ENCODE results near the gene MAP1LC3B. TPM values are rescaled to one million over a fixed set of nuclear protein-coding genes. Genes with fewer than 3 reads are reported as not detected.
"Not testable (repeated sequence)": the region's sequence is repeated elsewhere in the genome, so short reads cannot be mapped to it uniquely, and the experiment has no call there.

The MAP1LC3B gene
- total RNA-seq, 1 experiment from 2014 or later, result 11.6 TPM

DNA sequence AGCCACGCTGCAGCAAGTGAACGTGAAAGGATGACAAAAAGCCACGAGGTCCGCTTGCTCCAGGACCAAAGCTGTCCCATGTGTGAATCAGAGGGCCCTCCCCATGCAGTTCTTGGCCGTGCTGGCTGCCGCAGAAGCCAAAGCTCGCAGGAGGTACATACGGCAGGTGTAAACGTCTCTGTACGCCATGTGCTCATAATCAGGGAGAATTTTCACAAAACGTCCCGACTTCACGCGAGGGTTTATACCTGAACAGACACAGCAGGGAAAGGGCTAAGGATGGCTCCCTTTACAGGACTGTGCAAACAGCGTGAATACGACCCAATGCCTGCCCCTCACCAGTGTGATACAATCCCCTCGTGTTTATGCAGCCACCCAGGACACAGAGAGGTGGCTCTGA is 33.9 kb upstream of the MAP1LC3B start:
- in situ Hi-C loops (cut with HindIII; ENCODE audit: low pct_unique_long_range_greater_than_20kb, low sequenced_read_pairs), result no loop called here
- DNase-seq (ENCODE audit: low read depth), result no peak

DNA sequence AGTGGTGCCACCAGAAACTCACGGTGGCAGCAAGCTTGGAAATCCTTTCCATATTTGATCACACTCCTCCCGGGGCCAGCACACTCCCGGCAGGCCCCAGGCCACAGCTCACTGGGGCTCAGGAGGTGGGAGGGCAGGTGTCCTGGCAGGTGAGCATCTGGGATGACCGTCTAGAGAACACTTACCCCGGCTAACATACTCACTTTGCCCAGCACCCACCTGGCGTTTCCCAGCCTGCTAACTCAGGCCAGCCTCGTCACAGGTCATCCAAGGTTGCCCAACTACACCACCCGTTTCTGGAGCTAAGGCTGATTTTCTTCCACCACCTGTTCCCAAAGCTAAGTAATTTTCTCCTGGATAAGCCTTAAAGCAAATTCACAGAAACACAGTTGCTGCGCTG is 33.4 kb upstream of the MAP1LC3B start:
- no peak for DNase-seq (ENCODE audit: low read depth)
- in situ Hi-C loops (cut with HindIII; ENCODE audit: low pct_unique_long_range_greater_than_20kb, low sequenced_read_pairs), result no loop called here

DNA sequence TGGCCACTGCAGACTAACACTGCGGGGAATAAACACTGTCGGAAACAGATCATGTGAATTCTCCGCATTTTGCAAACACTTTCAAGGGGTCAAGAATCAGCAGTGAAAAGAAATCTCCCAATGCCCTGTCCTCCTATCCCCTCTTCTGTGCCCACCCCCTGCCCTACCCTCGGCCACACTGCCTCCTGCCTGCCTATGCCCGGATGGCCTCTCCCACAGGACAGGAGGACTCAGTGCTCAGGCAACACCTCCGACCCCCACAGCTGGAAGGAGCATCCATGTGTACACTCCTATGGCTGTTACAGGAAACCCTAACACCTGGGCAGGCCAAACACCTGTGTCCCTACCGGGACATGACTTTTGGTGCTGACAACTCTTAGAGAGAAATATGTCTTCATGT is 33.0 kb upstream of the MAP1LC3B start:
- in situ Hi-C loops (cut with HindIII; ENCODE audit: low pct_unique_long_range_greater_than_20kb, low sequenced_read_pairs), result no loop called here
- no peak for DNase-seq (ENCODE audit: low read depth)

DNA sequence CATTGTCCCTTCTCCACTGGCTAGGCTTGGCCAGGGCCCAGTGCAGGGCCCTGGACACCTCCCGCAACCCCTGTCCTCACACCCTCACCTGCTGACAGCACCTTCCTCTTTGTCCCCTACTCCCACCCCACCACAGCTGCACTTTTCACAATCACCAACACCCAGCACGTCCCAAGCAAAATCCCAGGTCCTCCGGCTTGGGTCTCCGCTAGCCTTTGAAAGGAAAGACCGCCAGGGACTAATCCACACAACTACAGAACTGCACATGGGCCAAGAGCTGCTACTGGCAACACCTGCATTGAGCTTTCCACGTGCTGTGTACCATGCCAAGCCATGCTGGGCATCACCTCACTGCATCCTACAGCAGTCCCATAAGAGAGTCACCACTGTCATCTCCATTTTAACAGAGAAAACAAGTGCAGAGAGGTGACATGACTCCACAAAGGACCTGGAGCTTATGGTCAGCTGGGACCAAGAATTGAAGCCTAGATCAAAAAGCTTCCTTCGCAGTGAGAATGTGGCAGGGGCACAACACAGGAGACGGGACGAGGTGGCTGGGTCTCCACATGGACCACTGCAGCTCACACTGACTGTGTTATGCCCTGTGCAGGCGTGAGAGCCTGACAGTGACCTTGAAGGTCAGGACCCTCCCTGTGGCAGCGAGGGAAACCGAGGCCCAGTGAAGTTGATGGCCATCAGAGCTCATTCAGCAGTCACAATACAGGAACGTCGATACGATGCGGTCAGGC is 31.1 kb upstream of the MAP1LC3B start:
- in situ Hi-C loops (cut with HindIII; ENCODE audit: low pct_unique_long_range_greater_than_20kb, low sequenced_read_pairs), result no loop called here
- no peak for DNase-seq (ENCODE audit: low read depth)

DNA sequence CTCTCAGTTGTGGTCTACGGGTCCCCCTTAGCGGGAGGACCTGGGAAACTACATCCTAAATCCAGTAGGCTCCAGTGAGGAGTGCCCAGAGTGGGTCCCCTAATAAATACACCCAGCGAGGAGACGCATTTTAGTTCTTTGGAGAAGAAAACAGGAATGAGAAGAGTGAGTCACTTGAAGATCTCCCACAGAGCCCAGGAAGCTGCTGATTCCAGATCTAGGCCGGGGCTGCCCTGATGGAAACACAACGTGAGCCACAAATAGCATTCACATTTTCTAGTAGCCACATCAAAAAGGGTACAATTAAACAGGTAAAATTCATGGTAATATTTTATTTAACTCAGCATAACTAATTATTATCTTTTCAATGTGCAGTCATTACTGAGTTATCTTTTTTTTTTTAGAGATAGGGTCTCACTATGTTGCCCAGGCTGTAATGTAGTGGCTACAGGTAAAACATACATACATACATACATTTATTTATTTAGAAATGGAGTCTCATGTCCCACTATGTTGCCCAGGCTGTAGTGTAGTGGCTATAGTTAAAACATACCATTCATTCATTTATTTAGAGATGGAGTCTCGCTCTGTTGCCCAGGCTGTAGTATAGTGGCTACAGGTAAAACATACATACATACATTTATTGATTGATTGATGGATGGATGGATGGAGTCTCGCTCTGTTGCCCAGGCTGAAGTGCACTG is 30.1 kb upstream of the MAP1LC3B start:
- no peak for DNase-seq (ENCODE audit: low read depth)
- in situ Hi-C loops (cut with HindIII; ENCODE audit: low pct_unique_long_range_greater_than_20kb, low sequenced_read_pairs), result no loop called here

DNA sequence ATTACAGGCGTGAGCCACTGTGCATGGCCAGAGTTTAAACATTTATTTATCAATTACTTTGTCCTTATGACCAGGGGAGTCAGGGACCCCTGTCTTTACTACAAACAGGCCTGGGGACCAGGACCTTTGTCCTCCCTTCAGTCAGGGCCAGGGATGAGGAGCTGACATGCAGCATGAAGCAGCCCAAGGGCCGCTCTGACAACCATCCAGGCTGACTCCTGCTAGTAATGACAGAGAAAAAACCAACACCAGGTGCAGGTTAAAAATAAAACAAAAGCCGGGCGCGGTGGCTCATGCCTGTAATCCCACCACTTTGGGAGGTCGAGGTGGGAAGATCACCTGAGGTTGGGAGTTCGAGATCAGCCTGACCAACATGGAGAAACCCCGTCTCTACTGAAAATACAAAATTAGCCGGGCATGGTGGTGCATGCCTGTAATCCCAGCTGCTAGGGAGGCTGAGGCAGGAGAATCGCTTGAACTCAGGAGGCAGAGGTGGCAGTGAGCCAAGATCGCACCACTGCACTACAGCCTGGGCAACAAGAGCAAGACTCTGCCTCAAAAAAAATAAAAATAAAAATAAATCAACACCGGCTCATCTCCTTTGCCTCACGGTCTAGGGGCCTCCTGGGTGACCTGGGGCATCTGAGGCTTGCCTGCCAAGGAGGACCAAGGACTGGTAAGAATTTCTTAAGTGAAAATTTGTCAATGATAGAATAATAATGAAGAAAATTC is 29.1 kb upstream of the MAP1LC3B start:
- in situ Hi-C loops (cut with HindIII; ENCODE audit: low pct_unique_long_range_greater_than_20kb, low sequenced_read_pairs); DNase-seq (ENCODE audit: low read depth): not testable (repeated sequence)

DNA sequence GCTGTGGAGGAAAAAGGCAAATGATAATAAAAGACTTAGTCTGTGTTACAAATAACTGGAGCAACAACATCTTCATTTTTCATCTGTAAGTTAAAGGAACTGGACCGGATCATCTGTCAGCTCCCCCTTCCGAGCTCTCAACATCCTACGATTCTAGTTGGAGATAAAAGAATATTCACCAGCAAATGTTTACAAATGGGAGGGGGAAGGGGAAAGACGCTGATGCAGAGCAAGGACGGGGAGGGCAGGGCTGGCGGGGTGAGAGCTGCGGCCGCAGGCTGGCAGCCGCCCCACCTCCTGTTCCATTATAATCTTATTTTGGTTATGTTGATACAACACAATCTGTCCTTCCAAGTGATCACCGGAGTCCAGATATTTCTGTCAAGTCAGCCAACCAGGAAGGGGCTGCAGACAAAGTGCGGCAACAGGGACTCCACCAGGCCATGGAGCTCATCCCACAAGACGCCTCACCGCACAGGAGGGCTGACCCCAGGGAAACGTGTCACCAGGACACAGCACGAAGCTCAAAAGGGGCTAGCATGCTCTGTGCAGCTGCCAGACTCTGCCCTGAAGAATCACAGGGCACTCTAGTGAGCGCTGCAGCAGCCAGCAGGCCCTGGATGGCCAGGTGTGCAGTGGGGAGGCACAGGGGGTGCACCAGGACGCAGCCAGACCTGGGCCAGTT is 28.2 kb upstream of the MAP1LC3B start:
- in situ Hi-C loops (cut with HindIII; ENCODE audit: low pct_unique_long_range_greater_than_20kb, low sequenced_read_pairs), result no loop called here

DNA sequence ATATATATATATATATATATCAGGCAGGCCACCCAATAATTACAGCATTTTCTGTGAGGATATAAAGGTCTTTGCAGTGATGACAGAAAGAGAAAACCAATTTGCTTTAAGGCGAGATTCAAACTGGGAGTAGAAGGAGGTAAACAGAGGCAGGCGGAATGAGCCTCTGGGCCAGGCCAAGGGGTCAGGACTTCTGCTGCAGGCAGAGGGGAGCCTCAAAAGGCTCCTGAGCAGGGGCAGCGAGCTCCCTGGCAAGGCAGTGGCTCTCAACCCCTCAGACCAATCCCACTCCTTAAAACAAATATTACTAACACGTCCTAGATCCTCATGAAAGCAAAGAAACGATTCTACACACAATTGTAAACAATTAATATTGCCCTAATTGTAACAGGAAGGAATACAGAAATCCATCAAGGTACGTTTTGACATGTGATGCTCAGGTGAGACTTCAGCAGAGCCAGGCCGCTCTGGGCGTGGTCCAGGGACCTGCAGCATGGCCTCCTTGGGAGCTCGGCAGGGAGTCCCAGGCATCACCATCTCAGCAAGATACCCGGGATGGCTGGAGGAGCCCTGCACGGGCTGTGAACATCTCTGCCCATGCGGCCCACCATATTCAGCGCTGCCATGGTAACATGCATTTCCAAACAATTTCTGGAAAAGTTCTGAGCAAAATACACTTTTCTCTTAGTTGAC is 27.0 kb upstream of the MAP1LC3B start:
- DNase-seq (ENCODE audit: low read depth), result no peak
- in situ Hi-C loops (cut with HindIII; ENCODE audit: low pct_unique_long_range_greater_than_20kb, low sequenced_read_pairs), result no loop called here

More for the DNA sequence above, 28.2 kb upstream of the MAP1LC3B start:
- DNase-seq (ENCODE audit: low read depth), result no peak

DNA sequence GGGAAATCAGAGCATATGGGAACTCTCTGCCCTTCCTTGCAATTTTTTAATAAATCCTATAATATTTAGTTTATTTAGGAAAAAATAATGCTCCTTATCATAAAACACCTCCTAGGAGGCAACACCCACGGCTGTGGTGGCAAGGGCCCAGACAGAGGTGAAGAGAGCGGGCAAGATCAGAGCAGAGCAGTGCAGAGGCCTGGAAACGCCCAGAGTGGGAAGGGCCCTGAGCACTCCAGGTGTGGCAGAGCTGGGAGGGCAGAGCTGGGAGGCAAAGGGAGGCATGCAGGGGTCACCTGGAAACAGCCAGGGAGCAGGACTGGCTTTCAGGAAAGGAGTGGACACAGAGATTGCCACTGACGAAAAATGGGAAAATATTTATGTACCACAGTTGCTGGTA is 25.8 kb upstream of the MAP1LC3B start:
- in situ Hi-C loops (cut with HindIII; ENCODE audit: low pct_unique_long_range_greater_than_20kb, low sequenced_read_pairs), result no loop called here
- no peak for DNase-seq (ENCODE audit: low read depth)

DNA sequence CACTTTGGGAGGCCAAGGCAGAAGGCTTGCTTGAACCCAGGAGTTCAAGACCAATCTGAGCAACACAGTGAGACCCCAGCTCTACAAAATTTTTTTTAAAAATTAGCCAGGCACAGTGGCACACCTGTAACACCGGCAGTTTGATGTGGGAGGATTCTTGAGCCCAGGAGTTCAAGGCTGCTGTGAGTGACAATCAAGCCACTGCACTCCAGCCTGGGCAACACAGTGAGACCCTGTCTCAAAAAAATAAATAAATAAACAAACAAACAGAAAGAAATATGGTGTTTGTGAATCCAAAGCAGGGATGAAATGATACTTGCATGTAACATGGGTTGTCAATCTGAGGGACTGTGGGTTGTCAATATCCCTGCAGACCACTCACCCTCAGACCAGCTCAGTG is 25.2 kb upstream of the MAP1LC3B start:
- no peak for DNase-seq (ENCODE audit: low read depth)
- in situ Hi-C loops (cut with HindIII; ENCODE audit: low pct_unique_long_range_greater_than_20kb, low sequenced_read_pairs), result no loop called here

DNA sequence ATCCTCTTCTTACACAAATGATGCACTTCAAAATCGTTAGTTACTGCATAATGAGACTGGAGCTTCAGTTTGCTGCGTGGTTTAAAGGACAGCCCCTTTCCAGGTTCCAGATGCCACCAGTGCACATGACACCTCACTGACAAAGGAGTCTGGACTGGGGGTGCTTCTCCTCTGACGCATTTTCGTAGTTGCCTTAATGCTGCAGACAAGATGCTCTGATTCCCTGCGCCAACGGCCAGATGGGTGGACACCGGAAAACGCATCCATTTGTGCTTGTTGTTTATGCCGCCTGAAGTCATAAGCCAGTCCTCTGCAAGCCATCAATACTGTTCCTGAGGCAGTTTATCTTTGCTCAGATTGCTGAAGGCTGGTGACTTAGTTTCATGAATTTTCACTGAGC is 24.6 kb upstream of the MAP1LC3B start:
- DNase-seq (ENCODE audit: low read depth), result no peak
- in situ Hi-C loops (cut with HindIII; ENCODE audit: low pct_unique_long_range_greater_than_20kb, low sequenced_read_pairs), result no loop called here

DNA sequence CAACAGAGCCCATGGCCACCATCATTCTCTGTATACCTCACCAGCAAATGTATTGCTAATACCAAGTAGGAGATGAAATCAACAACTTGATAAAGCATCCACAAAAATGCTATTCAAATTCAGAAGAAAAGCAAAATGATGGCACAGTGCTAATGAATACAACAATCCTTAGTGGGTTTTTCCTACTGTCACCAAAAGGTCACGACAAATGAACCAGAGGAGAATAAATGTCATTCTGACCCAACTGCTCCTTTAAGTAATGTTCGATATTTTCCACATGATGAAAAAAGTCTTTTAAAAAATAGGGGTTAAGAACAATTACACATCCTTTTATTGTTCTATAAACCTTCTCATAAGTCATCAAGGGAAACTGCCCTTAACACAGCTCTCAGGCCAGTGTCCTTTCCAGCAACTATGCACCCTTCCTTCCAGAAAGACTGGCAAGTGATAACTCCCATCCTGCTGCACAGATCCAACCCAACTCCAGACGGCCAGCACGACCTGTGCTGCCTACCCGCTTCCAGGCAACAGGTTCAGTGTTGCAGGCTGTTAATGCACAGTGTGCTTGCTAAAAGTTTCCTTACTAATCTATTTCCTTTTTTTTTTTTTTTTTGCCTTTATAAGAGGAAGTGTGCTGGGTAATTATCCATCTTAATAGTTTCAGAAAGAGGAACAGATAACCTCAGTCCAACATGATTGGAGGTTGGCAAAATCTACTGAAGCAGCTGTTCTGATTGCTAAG is 23.9 kb upstream of the MAP1LC3B start:
- in situ Hi-C loops (cut with HindIII; ENCODE audit: low pct_unique_long_range_greater_than_20kb, low sequenced_read_pairs), result no loop called here

DNA sequence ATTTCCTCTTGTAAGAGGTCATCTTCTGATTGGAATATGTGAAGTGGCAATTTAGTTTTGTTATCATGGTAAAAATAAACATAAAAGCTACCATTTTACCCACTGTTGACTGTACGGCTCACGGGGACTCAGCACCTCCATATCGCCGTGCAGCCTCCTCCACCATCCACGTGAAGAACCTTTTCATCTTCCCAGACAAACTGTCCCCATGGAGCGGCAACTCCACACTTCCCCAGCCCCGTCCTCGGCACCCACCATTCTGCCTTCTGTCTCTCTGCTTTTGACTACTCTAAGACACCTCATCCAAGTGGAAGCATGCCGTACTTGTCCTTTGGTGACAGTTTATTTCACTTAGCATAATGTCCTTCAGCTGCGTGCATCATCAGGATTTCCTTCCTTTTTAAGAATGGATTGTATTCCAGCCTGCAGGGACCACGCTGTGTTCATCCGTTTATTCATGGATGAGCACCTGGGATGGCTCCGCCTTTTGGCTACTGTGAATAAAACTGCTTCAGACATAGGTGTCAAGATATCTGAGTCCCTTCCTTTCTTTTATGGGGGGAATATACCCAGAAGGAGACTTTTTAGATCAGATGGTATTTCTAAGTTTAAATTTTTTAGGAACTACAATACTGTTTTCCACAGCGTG is 22.9 kb upstream of the MAP1LC3B start:
- DNase-seq (ENCODE audit: low read depth), result no peak
- in situ Hi-C loops (cut with HindIII; ENCODE audit: low pct_unique_long_range_greater_than_20kb, low sequenced_read_pairs), result no loop called here

More for the DNA sequence above, 23.9 kb upstream of the MAP1LC3B start:
- no peak for DNase-seq (ENCODE audit: low read depth)

DNA sequence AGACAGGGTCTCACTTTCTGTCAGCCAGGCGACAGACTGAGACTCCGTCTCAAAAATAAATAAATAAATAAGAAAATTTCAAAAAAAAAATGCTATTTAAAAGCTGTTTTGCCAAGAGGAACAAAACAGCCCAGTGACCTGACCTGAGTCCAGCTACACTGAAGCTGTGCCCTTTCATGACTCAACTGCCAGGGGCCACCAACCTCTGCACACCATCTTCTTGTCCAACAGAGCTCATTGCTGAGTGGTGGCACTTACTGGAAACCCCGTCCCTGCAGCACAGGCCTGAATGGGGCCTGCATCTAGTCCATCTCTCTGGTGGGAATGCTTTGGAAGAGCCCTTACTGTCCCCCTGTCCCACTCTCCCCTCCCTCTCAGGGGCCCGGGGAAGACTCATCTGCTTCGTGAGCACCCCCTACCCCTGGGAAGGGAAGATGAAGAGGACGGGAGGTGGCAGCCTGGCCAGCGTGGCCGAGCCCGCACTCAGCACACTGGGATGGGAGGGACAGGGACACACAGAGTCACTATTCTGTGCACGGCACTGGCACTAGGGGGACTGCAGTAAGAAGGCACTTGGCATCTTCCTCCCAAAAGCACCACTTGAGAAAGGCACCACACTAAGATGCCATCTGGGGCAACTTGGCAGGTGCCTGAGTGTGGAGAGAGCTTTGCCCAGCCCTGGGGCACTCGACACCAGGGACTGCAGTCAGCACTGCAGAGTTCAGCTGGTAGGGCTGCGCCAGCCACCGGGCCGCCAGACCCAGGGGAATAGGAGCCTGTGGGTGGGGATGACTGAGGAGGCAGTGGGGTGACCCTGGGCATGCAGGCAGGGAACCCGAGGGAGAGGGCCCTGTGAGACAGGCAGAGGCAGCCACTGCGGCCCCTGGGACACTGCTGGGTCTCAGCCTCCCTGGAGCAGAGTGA is 22.1 kb upstream of the MAP1LC3B start:
- no peak for DNase-seq (ENCODE audit: low read depth)
- in situ Hi-C loops (cut with HindIII; ENCODE audit: low pct_unique_long_range_greater_than_20kb, low sequenced_read_pairs), result no loop called here

DNA sequence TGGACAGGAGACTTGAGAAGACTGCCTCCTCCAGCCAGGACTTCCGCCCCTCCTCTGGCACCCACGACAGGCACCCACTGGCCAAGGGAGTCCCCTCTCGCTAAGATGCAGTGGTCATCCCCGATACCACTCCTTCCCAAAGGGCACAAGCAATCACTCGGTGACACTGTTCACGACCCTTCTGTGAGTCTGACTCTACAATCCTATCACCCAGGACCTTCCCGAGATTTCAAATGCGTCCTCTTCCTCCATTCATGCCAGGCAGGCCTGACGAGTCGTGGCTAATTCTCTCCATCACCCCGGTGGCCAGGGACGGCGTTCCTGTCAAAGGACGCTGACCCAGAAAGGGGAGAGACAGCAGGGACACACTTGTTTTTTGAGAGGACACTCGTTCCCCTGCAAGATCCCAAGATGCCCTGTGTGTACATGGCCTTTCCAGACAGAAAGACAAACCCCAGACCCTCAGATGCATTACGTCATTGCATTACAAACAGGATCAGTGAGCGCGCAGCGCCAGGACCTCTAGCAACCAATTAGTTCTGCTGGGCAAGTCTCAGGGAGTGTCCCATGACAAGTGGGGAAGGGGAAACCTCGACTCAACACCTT is 20.8 kb upstream of the MAP1LC3B start:
- no peak for DNase-seq (ENCODE audit: low read depth)
- in situ Hi-C loops (cut with HindIII; ENCODE audit: low pct_unique_long_range_greater_than_20kb, low sequenced_read_pairs), result no loop called here

DNA sequence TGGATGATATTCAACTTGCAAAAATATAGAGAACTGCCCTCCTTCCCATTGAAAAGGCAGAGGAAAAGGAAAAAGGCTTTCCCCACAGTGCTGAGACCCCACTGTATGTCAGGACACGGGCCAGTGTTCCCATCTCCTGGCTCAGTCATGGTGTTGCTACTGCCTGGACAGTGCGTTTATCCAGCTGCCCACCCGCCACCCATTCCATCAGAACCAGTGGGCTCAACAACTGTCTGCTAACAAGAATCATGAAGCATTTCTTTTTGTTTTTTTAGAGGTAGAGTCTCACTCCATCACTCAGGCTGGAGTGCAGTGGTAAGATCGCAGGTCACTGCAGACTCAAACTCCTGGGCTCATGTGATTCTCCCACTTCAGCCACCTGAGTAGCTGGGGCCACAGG is 19.8 kb upstream of the MAP1LC3B start:
- no peak for DNase-seq (ENCODE audit: low read depth)
- in situ Hi-C loops (cut with HindIII; ENCODE audit: low pct_unique_long_range_greater_than_20kb, low sequenced_read_pairs), result no loop called here
